ENCODE data around the gene SIGLEC10.
A peak's percentile ranks its signal among the peaks of the same experiment; 100 is the strongest.
"Not testable (repeated sequence)": the region's sequence is repeated elsewhere in the genome, so short reads cannot be mapped to it uniquely, and the experiment has no call there.

The SIGLEC10 gene

DNA sequence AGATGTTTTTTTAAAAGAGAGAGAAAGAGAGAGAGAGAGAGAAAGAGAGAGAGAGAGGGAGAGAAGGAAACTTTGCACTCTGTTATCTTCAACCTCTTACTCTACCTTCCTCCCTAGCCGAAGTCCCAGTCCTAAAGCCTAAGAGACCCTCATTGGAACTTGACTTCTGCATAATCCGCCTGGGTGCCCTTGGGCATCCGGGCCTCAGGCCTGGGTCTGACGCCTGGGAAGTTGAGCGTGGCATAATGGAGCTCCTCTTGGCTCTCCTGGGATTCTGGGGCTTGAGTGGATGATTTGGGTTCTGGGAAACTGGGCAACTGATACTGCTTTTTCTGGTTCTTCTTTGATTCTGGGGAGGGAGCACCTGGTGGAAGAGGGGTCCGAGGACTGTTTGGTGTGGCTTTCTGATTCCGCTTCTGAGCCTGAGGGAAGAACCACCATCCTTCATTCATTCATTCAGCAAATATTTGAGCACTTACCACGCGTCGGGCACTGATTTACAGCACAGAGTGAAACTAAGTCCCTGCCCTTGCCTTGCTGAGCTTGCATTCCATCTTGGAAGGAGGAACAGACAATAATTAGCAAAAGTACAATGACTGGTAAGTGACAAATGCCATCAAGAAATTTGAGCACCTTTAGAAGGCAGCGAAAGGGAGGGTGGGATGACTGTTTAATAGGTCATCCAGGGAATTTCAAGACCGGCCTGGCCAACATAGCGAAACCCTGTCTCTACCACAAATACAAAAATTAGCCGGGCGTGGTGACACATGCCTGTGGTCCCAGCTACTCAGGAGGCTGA is 6.3 kb downstream of the SIGLEC10 start:
- H3K27ac ChIP-seq = no peak overlapping the region
- DNase-seq (ENCODE audit: low spot score) = no peak
- ChIA-PET POLR2A (ENCODE audit: low non-redundant PET) (no interaction called here), CTCF (interaction anchor here (0.7 kb wide), 2 partner anchors 55 to 184 kb away, joined by 3 to 7 read pairs; no protein-coding TSS in a partner anchor)
- TF ChIP-seq, protein P1, sequence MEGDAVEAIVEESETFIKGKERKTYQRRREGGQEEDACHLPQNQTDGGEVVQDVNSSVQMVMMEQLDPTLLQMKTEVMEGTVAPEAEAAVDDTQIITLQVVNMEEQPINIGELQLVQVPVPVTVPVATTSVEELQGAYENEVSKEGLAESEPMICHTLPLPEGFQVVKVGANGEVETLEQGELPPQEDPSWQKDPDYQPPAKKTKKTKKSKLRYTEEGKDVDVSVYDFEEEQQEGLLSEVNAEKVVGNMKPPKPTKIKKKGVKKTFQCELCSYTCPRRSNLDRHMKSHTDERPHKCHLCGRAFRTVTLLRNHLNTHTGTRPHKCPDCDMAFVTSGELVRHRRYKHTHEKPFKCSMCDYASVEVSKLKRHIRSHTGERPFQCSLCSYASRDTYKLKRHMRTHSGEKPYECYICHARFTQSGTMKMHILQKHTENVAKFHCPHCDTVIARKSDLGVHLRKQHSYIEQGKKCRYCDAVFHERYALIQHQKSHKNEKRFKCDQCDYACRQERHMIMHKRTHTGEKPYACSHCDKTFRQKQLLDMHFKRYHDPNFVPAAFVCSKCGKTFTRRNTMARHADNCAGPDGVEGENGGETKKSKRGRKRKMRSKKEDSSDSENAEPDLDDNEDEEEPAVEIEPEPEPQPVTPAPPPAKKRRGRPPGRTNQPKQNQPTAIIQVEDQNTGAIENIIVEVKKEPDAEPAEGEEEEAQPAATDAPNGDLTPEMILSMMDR (conservative IDR thresholded peaks at IDR 0.05; ENCODE audit: low read depth) = no peak

DNA sequence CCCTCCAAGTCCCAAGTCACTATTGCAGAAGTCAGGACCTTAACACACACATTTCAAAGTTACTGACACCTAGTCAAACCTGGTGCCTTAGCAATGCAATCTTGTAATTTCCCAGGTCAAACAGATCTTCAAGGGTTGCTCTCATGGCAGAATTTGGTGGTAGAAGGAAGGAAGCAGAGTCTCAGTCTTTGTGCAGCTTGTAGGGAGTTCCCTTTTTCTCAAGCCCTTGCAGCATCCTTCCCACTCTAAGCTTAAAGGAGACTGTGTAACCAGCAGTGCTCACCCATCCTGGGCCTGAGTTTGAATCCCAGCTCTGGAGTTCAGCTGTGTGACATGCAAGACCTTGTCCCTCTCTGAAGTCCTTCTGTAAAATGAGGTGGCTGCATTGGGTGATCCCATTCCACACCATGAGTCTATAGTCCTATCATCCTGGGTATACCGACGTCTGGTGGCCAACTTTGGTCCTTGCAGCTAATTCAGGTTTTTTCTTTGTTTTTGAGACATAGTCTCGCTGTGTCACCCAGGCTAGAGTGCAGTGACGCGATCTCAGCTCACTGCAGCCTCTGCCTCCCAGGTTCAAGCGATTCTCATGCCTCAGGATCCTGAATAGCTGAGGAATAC is 9.8 kb downstream of the SIGLEC10 start:
- TF ChIP-seq, protein P1 (conservative IDR thresholded peaks at IDR 0.05; ENCODE audit: low read depth) = no peak
- DNase-seq (ENCODE audit: low spot score) = peak; percentile 39
- H3K27ac ChIP-seq = no peak overlapping the region
- ChIA-PET CTCF (interaction anchor here (0.6 kb wide), 1 partner anchor 8 kb away, joined by 3 read pairs; no protein-coding TSS in a partner anchor), POLR2A (ENCODE audit: low non-redundant PET) (no interaction called here)

DNA sequence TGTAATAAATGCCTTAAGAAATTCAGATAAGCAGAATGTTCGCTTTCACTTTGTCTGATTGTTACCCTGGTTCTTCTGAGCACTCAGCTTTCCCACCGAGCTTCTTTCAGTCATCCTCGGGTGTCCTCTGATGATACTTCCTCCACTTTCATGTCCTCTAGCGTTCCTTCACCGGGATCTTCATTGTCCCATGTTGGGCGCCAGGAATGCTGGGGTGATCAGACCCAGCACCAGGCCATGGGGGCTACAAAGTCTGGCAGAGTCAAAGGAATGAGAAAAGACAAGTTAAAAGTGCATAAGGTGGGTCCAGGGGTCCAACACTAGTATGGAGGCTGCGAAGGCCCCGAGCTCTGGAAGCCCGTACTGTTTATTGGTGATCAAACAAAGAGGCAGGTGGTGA is 15.3 kb downstream of the SIGLEC10 start:
- CTCF ChIA-PET = interaction anchor here (1.5 kb wide), 1 partner anchor 19 kb away, joined by 3 read pairs; no protein-coding TSS in a partner anchor
- H3K27ac ChIP-seq = no peak overlapping the region
- no peak for DNase-seq (ENCODE audit: low spot score)
- POLR2A ChIA-PET (ENCODE audit: low non-redundant PET) = interaction anchor here (0.6 kb wide), 1 partner anchor 414 kb away, joined by 6 read pairs; no protein-coding TSS in a partner anchor
- TF ChIP-seq, protein P1 (conservative IDR thresholded peaks at IDR 0.05; ENCODE audit: low read depth) = no peak

DNA sequence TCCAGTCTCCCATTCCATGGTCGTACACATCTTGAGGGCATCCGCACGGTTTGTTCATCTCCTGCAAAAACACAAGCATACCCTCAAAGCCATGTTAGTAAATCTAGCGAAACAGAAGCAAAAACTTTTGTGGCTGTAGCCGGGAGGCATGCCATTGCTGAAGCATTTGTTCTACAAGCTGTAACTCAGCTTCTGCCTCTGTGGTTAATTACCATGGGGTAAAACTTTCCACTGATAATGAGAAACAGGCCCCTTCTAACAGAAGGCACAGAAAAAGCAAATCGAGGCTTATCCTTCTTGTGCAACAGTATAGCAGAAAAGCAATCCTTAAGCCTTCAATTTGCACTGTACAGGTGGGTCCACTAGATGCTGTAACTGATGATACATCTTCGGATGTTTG is 17.5 kb downstream of the SIGLEC10 start:
- H3K27ac ChIP-seq; DNase-seq (ENCODE audit: low spot score): not testable (repeated sequence)
- CTCF ChIA-PET = interaction anchor here (0.7 kb wide), 1 partner anchor 8 kb away, joined by 3 read pairs; no protein-coding TSS in a partner anchor

DNA sequence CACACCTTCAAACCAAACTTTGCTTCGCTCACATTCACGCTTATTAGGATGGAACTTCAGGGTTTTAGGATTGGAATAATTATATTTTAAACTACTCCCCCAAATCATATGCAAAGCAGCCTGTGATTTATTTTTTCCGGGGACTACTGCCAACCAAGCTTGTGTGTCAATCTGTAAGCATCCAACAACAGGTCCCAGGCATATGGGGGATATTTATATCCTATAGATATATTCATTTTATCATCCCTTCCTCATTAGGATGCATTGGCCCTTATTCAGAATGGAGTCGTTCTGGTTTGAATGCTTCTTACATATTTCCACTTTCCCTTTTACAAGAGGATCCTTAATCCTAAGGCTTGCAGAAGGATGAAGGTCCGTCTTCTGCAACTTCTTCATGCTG is 18.2 kb downstream of the SIGLEC10 start:
- TF ChIP-seq, protein P1 (conservative IDR thresholded peaks at IDR 0.05; ENCODE audit: low read depth) = no peak
- no peak overlapping the region for H3K27ac ChIP-seq
- no peak for DNase-seq (ENCODE audit: low spot score)
- ChIA-PET POLR2A (ENCODE audit: low non-redundant PET) (no interaction called here), CTCF (interaction anchor here (0.5 to 0.7 kb wide), 3 partner anchors 9 to 307 kb away, joined by 3 read pairs; no protein-coding TSS in a partner anchor)

More for the DNA sequence above, 17.5 kb downstream of the SIGLEC10 start:
- POLR2A ChIA-PET (ENCODE audit: low non-redundant PET) = not testable (repeated sequence)

DNA sequence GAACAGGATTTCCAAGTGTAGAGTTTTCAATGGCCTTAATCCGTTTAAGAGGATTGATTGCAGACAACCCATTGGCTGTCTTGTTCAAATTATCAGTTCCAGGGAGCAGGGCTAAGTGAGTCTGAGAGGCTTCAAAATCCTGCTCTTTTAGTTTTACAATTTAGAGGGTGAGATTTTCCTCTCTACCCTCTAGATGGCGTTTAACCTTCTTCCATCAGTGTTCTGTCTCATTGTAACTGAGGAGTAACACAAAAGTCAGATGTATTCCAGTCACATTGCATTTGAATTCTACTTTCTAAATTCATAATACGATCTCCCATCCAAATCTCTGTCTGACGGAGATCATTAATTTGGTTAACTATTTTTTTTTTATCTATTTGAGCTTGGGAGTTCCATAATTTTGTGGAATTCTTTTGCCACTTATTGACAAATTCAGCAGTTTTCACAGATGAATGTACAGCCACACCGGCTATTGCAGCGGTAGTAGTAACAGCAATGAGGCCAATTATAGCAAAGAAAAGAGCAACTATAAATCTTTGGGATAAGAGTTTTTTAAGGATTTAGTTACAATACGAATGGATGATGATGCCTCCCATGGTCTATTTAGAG is 19.2 kb downstream of the SIGLEC10 start:
- ChIA-PET POLR2A (ENCODE audit: low non-redundant PET) (no interaction called here), CTCF (interaction anchor here (0.6 to 1.5 kb wide), 6 partner anchors 22 to 379 kb away, joined by 3 to 7 read pairs (median 4); partner anchors contain the start of gene VSIG10L)
- TF ChIP-seq, protein P1 (conservative IDR thresholded peaks at IDR 0.05; ENCODE audit: low read depth) = peak; percentile 74
- H3K27ac ChIP-seq = no peak overlapping the region
- DNase-seq (ENCODE audit: low spot score) = peak; percentile 29

DNA sequence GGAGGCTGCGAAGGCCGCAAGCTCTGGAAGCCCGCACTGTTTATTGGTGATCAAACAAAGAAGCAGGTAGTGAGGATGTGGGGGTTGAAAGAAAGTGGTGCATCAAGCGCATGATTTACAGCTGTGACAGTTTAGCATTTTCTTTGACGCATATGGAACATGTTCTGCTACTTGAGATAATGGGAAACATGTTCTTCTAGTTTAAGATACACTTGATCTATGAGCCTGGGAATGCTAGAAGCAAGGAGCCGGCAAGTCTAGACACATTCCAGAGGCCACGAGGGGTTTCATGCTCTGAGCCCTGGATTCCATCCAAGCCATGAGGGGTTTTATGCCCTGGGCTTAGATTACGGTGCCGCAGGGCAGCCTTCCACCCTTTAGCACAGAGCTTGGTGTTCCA is 20.0 kb downstream of the SIGLEC10 start:
- POLR2A ChIA-PET (ENCODE audit: low non-redundant PET) = interaction anchor here (0.7 kb wide), 1 partner anchor 292 kb away, joined by 6 read pairs; no protein-coding TSS in a partner anchor
- CTCF ChIA-PET = interaction anchor here (0.6 to 1.5 kb wide), 3 partner anchors 21 to 56 kb away, joined by 4 to 7 read pairs (median 5); partner anchors contain the start of gene VSIG10L
- not testable (repeated sequence) for H3K27ac ChIP-seq; DNase-seq (ENCODE audit: low spot score)
